GM23248 (cell line): Measurements from ENCODE around the gene TMEM202.
"Not testable (repeated sequence)": the region's sequence is repeated elsewhere in the genome, so short reads cannot be mapped to it uniquely, and the experiment has no call there.

Experiments used
- EZH2 ChIP-seq: fragments of 200-600 bp; sonication (generic); IDR thresholded peaks from 2 replicates; pipeline ENCODE4 v1.6.1; 2018; ENCODE audit warnings: antibody characterized with exemption, mild to moderate bottlenecking; ENCODE audit not compliant: insufficient read depth, poor library complexity, severe bottlenecking
- EZH2phosphoT487 ChIP-seq: fragments of 200-600 bp; sonication (generic); IDR thresholded peaks from 2 replicates; pipeline ENCODE4 v1.6.1; 2018; ENCODE audit warnings: antibody characterized with exemption, moderate library complexity, mild to moderate bottlenecking, low read depth; ENCODE audit not compliant: insufficient read depth

DNA sequence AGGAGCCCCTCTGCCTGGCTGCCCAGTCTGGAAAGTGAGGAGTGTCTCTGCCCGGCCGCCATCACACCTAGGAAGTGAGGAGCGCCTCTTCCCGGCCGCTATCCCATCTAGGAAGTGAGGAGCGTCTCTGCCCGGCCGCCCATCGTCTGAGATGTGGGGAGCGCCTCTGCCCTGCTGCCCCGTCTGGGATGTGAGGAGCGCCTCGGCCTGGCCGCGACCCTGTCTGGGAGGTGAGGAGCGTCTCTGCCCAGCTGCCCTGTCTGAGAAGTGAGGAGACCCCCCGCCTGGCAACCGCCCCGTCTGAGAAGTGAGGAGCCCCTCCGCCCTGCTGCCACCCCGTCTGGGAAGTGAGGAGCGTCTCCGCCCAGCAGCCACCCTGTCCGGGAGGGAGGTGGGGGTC, 1.8 kb upstream of the TMEM202 start:
- not testable (repeated sequence) for TF ChIP-seq EZH2, EZH2phosphoT487
